Hepatic stellate cell (primary cell): ENCODE results near the gene CFAP45.
A peak's percentile ranks its signal among the peaks of the same experiment; 100 is the strongest.

Experiments
- DNase-seq: peaks from one replicate; pipeline ENCODE4 v3.0.0; 2011; ENCODE audit warnings: low spot score

The CFAP45 gene

DNA sequence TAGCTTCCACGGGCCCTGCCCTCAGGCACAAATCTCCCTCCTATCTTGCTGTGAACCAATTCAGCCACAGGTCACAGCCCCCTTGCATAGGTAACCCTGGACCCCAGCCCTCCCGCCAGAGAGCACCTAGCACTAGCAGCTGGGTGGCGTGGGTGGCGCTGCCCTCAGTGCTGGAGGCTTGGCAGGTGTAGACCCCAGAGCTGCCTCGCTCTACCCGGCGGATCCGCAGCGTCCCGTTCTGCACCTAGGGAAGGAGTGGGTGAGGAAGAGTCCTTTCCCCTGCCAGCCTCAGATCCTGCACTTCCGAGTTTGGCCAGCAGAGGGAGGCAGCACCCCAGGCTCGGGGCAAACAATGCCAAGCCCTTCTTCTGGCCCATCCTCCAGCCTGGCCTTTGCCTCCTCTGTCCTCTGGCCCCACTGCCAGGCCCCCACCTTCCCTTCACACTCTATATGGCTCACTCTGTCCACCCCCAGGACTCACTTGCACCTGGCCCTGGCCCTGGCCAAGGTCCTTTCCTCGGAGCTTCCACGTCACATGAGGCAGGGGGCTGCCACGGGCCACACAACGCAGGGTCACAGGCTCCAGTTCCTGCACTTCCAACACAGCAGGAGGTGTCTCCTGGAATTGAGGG is 36.4 kb upstream of the CFAP45 start:
- peak; percentile 81 for DNase-seq

DNA sequence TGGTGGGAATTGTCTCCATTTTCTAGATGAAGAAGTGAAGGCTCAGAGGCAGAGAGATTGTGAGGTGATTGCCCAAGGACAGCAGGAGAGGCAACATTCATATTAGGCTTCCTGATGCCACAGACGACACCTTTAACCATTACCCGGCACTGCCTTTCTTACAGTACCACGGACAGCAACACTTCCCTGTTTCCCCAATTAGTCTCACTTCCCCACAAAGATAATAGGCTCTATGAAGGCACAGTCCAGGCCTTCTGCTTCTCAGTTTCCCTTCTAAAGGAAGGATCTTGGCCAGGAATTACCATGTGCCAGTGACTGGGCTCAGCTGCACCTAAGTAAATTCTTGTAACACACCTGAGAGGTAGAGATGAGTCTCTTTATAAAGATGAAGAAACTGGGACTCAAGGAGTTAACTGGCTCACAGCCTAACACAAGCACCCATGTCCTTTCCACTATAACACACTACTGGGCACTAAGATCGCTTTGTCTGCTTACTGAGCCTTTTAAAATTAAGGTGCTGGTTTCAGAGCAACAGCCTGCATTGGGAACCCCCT is 35.8 kb upstream of the CFAP45 start:
- no peak for DNase-seq

DNA sequence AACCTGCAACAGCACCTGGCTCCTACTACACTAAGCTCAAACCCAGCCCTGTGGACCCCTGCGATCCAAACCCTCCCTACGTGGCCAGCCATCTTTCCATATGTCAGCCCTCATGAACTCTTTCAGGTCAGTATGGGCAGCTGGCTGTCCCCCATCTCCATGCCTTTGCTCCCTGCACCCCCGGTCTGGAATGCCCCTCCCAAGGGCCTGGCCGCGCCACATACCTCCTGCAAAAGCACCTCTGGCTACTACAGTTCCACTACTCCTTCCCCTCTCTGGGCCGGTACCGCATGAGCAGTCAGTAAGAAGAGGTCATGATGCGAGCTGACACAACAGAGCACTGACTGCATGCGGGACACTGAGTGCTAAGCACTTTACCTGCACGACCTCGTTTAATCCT is 35.3 kb upstream of the CFAP45 start:
- DNase-seq, result no peak

DNA sequence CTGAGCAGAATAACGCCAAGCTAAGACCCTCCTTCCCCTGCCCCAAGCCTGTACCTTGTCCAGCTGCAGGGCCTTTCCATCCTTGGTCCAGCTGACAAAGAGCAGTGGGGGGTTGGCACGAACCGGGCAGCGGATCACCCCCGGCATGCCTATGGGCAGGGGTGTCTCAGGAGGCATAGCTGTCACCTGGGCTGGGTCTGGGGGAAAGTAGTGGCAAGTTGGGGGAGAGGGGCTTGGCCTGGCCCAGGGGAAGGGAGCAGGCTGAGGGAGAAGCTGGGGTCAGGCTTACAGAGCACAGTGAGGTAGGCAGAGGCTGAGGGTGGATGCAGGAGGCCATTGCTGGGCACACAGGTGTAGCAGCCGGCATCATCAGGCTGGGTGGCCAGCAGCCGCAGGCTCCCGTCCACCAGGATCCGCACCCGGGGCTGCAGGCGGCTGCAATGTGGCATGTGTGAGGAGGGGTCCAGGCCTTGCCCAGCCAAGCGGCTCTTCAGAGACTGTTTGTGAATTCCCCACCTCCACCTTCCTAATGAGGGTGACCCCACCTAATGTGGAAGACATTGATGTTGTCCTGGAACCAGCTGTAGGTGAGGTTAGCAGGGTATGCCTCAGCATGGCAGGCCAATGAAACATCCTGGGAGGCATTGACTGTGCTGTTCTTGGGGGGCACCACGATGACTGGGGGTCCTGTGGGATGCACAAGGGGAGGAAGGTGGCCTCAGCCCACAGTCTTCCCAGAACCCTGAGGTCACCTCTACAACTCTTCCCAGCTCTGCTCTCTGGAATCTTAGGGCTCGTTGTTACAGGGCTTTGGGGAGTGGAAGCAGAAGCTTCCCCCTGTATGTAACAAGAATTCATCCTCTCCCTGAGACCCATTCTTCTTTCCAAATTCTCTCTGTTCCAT is 34.4 kb upstream of the CFAP45 start:
- no peak for DNase-seq

DNA sequence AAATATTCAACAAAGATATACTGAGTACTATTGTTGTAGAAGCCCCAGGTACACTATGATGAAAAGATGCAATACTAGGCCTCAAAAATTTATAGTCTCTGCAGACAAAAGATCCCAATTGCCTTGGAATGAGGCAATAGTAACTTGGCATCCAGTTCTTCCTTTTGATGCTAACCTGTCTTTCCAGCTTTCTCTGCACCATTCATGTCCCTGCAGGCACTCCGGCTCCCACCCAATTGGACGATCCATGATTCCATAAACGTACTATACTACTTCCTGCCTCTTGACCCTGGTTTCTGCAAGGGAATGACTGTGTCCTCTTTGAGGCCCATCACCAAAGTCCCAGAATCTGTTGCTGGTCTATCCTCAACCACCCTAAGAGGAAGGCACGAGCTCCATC is 33.4 kb upstream of the CFAP45 start:
- no peak for DNase-seq

DNA sequence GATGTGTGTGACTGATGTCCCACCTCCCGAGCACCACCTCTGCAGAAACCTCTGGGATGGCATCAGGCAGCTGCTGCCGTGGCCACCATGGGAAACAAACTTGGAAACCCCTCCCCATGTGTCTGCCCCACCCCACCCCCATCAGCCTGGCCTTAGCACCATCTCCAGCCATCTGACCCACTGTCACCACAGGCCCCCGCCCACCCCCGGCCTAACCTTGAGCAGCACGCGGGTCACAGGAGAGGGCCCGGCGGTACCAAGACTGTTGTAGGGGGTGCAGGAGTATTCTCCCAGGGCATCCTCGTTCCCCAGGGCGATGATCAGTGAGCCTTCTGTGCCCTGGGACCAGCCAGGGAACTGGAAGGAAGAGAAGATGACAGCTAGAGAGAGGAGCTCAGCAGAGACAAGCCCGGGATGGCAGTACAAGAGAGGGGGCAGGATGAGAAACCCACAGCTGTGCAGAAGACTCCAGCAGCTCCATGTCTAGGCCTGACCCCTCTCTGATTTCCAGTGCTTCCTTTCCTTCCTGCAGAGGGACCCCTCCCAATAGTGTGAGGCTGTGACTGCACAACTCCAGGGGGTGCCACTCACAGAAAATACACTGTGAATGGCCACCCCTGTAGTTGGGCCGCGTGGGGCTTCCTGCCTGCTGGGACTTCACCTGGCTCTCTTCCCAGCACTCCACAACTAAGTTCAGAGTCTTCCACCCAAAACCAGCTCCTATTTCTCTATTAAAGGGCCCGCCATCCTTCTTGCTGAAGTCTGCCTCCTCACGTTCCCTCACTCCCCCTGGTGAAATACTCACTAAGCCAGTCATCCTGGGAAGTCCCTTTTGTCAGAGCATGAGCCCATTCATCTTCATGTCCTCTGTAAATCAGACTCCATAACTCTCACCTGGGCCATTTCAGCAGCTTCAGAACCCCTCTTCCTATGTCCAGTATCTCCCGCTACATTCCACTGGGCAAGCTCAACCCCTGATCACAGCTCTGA is 32.6 kb upstream of the CFAP45 start:
- no peak for DNase-seq

DNA sequence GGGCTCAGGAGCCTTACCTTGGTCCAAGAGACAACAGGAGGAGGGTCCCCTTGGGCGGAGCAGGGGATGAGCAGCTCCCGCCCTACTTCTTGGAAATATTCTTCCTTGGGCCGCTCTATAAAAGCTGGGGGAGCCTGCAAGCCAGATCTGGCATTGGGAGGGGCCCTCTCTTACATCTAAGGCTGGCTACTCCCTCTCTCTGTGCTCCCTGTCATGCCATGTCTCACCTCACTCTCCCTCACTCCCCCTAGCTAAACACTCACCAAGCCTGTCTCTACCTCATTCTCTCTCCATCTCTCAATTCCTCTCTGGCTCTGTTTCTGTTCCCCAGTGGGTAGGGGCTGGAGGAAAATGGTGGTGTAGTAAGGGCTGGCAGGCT is 31.8 kb upstream of the CFAP45 start:
- DNase-seq, result no peak

DNA sequence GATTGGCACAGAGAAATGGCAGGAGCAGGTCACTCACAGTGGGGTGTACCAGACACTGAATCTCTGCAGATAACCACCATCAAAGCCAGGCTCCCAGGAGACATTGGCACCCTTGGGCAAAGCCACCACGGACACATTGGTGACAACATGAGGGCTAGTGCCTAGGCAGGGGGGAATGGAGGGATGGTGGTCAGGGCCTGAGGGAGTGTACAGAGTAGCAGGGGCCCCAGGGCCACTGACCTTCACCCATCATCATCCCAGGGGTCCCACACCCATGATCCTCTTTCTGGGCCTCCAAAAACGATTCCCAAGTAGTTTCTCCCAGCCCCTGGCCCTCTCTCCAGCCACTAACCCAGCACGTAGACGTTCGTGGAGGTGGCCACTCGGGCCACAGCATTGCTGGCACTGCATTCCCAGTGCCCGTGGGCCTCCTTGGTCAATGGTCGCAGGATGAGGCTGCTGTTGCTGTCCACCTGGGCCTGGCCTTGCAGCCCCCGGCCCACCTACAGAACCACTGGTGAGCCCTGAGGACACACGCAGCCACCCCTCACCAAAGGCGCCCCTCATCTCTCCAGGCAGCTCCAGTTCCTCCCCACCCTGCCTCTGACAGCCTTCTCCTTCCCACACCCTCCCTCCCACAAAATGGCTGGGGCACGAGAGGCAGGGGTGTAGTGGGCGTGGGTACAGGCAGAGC is 31.3 kb upstream of the CFAP45 start:
- no peak for DNase-seq

DNA sequence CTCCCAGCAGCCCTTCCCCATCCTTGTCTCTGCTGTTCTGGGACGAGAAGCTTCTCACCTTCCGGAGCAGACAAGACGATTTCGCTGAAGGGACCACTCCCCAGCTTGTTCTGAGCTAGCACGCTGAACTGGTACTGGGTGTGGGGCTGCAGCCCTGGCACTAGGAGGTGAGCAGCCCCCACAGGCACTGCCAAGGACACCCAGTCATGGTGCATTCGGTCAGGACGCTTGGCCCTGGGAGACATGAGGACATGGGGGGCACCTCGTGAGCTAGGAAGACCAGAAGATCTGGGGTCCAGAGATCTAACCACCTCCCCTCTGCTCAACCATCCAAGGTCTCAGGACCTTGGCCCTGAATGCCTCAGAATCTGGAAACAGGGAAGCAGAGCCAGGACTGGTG is 30.7 kb upstream of the CFAP45 start:
- no peak for DNase-seq

DNA sequence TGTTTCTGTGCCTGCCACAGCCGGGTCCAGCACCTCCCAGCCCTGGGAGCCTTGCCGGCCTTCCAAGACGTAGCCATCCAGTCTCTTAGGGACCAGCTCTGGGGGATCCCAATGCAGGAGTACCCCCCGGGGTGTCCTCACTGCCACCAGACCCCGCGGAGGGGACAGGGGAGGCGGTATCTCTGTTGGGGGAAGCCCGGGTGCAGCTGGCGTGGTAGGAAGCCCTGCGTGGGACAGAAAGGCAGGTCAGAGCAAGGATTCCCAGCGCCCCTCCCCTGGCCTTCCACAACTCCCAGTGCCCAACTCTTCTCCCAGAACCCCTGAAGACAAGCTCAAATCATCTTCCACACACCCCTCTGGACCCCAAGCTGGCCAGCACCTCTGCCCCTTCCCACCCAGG is 30.3 kb upstream of the CFAP45 start:
- no peak for DNase-seq

DNA sequence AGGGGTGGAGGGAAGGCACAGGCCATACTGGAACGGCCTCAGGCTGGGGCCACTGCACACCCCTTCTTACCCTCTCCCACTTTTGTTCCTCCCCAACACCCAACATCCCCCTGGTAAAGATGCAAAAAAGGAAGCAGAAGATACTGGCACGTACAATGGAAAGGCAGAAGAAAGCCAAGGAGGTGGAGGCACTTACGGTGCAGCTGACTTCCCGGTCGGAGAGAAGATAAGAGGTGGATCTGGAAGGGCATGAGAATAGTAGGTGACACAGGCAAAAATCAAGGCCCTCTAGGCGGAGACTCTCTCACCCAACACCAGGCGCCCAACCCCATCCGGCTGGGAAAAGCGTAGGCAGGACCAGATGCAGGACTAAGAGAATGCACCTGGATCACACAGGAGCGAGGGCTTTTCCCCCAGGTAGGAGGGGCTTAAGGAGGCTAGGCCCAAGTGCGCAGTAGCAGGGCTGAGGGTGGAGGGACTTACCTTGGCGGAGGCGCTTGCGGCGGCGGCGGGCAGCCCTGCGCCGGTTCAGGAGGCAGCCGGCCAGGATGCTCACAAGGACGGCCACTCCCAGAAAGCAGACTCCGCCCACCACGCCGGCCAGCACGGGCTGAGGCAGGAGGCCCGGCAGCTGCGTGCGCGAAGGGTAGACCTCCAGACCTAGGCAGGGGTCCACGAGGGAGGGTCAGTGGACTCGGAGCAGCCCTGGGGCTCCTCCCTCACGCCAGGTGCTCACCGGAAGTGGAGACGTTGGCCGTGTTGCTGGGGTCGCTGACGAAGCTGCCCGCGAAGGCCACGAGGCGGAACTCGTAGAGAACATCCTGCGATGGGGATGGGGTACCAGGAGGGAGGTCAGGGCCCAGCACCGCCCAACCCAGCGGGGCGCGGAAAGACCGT is 29.4 kb upstream of the CFAP45 start:
- no peak for DNase-seq

DNA sequence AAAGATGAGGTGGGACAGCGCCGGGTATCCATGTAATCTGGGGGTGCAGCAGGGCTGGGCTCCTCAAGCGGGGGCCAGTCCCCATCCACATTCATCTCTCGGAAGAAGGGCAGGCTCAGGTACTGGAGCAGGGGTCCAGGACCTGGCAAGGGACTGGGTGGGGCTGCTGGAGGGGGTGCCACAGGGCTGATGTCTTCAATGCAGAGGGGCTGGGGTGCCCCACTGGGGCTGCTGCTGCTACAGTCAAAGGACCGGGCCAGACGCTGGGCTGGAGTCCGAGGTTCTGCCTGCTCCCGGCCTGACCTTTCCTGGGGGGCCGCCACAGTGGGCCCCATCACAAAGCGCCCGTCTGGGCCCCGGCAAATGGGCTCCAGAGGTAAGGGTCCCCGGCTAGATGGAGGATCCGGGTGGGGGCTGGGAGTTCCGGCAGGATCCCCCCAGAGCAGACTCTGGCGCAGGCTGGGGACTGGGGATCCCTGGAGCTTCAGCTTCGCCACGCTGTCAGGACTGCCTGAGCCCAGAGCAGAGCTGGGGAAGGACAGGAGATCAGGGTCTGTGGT is 28.6 kb upstream of the CFAP45 start:
- no peak for DNase-seq

DNA sequence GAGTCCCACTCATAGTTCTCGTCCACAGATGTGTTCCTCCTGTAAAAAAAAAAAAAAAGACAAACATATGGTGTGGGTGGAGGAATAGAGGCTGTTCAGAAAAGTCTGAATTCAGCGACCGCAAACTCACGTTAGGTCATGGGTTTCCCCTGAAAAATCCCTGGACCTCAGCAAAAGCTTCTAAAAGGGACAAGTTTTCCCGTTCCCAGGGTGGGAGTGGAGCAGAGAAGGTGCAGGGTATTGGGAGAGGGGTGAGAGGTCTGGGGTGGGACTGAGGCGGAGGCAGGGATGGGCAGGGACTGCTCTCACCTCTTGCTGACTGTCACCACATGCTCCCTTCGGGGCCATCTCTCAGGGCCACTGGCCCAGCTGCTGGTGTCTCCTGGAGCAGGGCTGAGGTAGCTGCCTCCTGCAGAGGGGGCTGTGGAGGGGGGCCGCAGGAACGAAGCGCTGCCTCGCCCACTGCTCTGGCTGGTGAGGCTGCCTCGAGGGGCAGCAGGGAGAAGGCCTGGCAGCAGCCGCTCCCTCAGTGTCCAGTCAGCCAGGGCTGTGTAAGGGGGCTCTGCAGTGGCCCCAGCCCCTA is 28.0 kb upstream of the CFAP45 start:
- DNase-seq, result no peak

DNA sequence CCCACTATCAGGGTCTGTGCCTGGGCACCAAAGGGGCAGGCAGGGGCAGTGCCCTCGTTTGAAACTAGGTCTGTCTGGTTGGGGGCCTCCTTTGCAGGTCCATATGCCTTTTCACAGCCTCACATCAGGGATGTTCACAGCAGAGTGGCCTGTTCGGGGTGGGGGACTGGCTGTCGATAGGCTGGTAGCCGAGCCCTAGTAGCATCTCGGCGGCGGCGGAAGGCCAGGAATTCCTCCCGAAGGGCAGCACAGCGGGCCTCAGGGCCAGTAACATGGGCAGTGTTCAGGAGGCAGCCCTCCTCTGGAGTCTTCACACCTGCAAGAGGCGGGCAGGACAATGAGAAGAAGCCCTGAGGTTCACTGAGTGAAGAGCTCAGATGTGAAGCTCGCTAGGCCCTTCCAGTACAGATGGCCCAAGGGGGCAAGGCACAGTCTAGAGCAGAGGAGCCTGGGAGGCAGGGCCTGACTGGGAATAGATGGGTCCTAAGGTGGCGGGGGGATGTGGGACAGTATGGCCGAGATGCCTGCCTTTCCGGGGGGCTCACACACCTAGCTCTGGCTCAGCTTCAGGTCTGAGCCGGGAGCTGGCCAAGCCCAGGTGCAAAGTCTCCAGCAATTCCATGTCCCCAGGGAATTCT is 27.4 kb upstream of the CFAP45 start:
- no peak for DNase-seq

DNA sequence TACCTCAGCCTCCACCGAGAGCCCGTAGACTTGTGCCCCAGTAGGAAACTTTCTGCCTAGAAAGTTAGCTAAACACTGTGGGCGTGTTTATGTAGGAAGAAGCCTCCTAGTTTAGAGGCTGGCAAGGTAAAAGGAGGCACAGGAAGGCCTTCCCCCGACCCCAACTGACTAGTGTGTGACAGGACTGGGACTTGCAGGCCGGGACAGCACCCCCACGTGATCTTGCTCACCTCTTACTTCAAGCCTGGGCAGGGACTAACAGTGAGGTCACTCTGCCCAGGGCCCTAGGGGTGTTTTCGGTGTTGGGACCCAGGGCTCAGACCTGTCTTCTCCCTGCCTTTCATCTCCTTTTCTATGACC is 25.7 kb upstream of the CFAP45 start:
- DNase-seq, result no peak

DNA sequence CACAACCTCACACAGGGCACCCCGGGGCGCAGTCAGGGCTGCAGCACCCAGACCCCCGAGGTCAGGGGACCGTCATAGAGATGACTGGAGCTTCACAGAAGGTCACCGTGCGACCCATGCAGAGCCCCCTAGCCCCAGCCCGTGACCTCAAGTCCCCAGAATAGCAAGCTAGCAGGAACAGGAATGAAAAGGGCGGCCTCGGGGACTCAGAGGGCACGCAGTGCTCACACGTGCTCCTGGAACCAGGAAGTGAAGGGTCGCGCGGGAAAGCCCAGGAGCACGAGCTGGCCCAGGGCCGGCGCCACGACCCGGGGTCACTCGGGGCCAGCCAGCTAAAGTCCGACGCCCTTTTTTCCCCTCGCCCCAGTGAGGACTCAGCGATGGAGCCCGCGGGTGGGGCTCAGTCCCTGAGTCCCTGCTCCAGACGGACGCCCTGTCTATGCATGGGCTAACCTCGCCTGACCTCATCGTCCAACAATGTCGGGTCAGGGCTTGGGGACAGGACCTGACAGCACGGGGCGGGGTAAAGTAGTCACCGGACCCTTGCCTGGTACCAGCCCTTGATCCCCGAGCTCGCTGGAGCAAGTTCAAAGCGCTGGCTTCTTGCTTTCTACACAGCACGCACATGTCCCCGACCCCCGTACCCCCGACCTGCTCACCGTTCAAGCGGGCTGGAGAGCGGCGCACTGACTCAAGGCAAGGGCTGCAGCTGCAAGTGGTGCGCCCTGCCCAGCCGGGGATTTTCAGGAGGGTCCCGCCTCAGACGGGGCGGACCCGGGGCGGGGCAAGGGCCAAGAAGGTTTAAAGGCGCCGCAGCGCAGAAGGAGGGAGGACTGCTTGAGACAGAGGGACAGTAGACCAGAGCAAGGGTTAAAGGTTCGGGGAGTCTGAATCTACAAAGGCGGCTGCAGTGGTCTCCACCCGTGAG is 25.1 kb upstream of the CFAP45 start, which contains the start of gene TAGLN2:
Gene TAGLN2 (minus strand): TSS at position 717 of the 928 bp plus-strand sequence. CDS start 4,998 bp downstream, outside the sequence.
- peak; percentile 97 for DNase-seq

DNA sequence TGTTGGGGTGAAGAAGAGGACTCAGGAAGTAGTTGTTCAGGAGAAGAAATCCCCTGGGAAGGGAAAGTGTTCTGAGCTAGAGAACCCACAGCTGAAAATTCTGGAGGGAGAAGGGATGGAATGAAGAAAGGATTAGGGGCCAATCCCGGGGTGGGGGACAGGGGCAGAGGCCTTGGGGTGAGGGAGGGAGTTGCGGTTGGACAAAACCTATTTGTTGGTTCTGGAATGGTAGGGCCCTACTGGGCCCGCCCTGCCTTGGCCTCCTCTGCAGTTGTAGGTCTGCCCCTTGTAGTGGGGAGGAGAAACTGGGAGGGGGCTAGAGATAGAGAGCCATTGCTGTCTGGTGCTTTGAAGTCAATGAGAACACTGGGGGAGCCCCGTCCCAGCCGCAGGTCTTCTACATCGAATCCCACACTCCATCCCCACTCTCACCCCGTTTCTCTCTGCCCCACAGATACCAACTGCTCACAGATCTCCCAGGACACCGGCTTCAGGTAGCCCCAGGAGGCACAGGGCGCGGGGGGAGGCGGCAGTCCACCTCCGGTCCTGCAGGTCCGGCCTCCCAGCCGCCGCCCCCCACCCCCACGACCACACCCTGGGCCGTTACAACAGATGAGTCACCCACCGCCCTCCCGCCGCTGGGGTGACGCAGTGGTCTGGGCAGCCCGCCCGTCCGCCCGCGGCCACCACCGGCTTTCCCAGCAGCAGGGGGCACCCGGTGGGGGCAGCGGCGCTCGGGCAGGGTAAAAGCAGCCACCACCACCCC is 24.2 kb upstream of the CFAP45 start:
- DNase-seq, result peak; percentile 99
